NCI-H146 treated with DMSO at 0.1 percent for 48 hours (cell line): ENCODE data around the gene HMCN2.
A peak's percentile ranks its signal among the peaks of the same experiment; 100 is the strongest.

Source experiments
- DNase-seq: peaks from one replicate; lab custom pipeline; 2025; ENCODE audit not compliant: unreplicated experiment; lab: John Stamatoyannopoulos, UW

The HMCN2 gene

GRCh38 chr9:130478736-130479575, 213.4 kb downstream of the HMCN2 start:
- DNase-seq: no peak

DNA sequence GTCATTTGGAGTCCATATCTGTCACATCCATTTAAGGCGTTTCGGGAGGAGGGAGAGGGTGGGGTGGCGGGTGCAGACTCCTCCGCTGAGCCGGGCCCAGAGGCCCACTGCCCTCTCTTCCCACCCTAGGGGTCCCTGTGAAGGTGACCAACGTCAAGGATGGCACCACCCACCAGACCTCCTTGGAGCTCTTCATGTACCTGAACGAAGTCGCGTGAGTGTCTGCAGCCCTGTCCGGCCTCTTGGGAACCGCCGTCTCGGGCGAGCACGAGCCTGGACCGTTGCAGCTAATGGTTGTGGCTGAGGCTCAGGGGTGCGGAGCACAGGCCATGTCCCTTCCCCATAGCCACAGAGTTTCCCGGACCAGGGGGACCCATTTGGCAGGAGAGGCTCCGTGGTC, 214.0 kb downstream of the HMCN2 start:
- DNase-seq: no peak

- no peak for DNase-seq
Measured at GRCh38 chr9:130480673-130481072, 215.1 kb downstream of the HMCN2 start.

GRCh38 chr9:130482463-130482862, 216.9 kb downstream of the HMCN2 start:
- no peak for DNase-seq

- peak; percentile 2 for DNase-seq
Measured at GRCh38 chr9:130483371-130483971, 217.9 kb downstream of the HMCN2 start.
